Fibroblast of the conjunctiva (primary cell): Measurements from ENCODE around the gene SVOPL.
"Not testable (repeated sequence)": the region's sequence is repeated elsewhere in the genome, so short reads cannot be mapped to it uniquely, and the experiment has no call there.

ENCODE experiments used
- DNase-seq: peaks from one replicate; pipeline ENCODE4 v3.0.0-alpha.2; 2010; ENCODE audit warnings: low read depth

Gene SVOPL

GRCh38 chr7:138700857-138701536, at the start of gene SVOPL:
Gene SVOPL (minus strand): TSS chr7:138701362. CDS start chr7:138679045, 22,317 bp downstream.
- no peak for DNase-seq

- DNase-seq: no peak
These were observed 49.3 kb upstream of the SVOPL start for GRCh38 chr7:138750473-138750872.

GRCh38 chr7:138749960-138750359, 48.8 kb upstream of the SVOPL start:
- DNase-seq: no peak

GRCh38 chr7:138748666-138749065, 47.5 kb upstream of the SVOPL start:
- DNase-seq: no peak

- DNase-seq: no peak
These were observed 44.9 kb upstream of the SVOPL start for GRCh38 chr7:138746073-138746472.

GRCh38 chr7:138745189-138745588, 44.0 kb upstream of the SVOPL start:
- DNase-seq: no peak

- DNase-seq: no peak
These were observed 40.2 kb upstream of the SVOPL start for GRCh38 chr7:138741453-138741735.

- no peak for DNase-seq
These were observed 38.7 kb upstream of the SVOPL start for GRCh38 chr7:138739859-138740258.

- DNase-seq: peak; percentile 75
These were observed 37.6 kb upstream of the SVOPL start for GRCh38 chr7:138738551-138739335.

GRCh38 chr7:138738114-138738513, 37.0 kb upstream of the SVOPL start:
- DNase-seq: no peak

- DNase-seq: no peak
These were observed 34.2 kb upstream of the SVOPL start for GRCh38 chr7:138735399-138735798.

GRCh38 chr7:138731733-138732132, 30.6 kb upstream of the SVOPL start:
- DNase-seq: not testable (repeated sequence)

- no peak for DNase-seq
These were observed 28.3 kb upstream of the SVOPL start for GRCh38 chr7:138729444-138729843.

GRCh38 chr7:138727336-138728099, 26.4 kb upstream of the SVOPL start:
- DNase-seq: no peak

GRCh38 chr7:138726288-138726687, 25.1 kb upstream of the SVOPL start:
- DNase-seq: no peak

GRCh38 chr7:138720286-138720685, 19.1 kb upstream of the SVOPL start:
- DNase-seq: no peak

- no peak for DNase-seq
These were observed 15.7 kb upstream of the SVOPL start for GRCh38 chr7:138716889-138717288.

GRCh38 chr7:138713191-138713590, 12.0 kb upstream of the SVOPL start:
- DNase-seq: no peak

GRCh38 chr7:138712652-138713051, 11.5 kb upstream of the SVOPL start:
- DNase-seq: no peak

- DNase-seq: no peak
These were observed 9.6 kb upstream of the SVOPL start for GRCh38 chr7:138710536-138711385.

- no peak for DNase-seq
These were observed 4.0 kb upstream of the SVOPL start for GRCh38 chr7:138705167-138705566.

GRCh38 chr7:138701537-138701923, 368 bp upstream of the SVOPL start:
- no peak for DNase-seq
